ENCODE measurements around the gene UGT1A5. TPM values are rescaled to one million over a fixed set of nuclear protein-coding genes. Genes with fewer than 3 reads are reported as not detected.

UGT1A5 gene
- total RNA-seq, 1 donor from 2014 or later, result not detected

- DNase-seq, result no peak
Measured at GRCh38 chr2:233811087-233811486, 98.4 kb downstream of the UGT1A5 start.

- DNase-seq, result no peak
Measured at GRCh38 chr2:233811732-233812131, 99.0 kb downstream of the UGT1A5 start.

- DNase-seq, result no peak
Measured at GRCh38 chr2:233813236-233814055, 100.7 kb downstream of the UGT1A5 start.

GRCh38 chr2:233814056-233814835 lies 101.5 kb downstream of the UGT1A5 start:
- DNase-seq, result no peak

GRCh38 chr2:233815861-233816260 lies 103.2 kb downstream of the UGT1A5 start:
- no peak for DNase-seq

- DNase-seq, result no peak
Measured at GRCh38 chr2:233816334-233816733, 103.6 kb downstream of the UGT1A5 start.

- DNase-seq, result no peak
Measured at GRCh38 chr2:233816771-233817170, 104.1 kb downstream of the UGT1A5 start.

GRCh38 chr2:233817361-233817911 lies 104.7 kb downstream of the UGT1A5 start:
- DNase-seq, result no peak

GRCh38 chr2:233817995-233818638 lies 105.4 kb downstream of the UGT1A5 start:
- no peak for DNase-seq

- DNase-seq, result no peak
Measured at GRCh38 chr2:233818639-233819621, 106.2 kb downstream of the UGT1A5 start.

- DNase-seq, result no peak
Measured at GRCh38 chr2:233819884-233820773, 107.4 kb downstream of the UGT1A5 start.

- DNase-seq, result no peak
Measured at GRCh38 chr2:233820774-233821105, 108.0 kb downstream of the UGT1A5 start.

- no peak for DNase-seq
Measured at GRCh38 chr2:233821196-233821595, 108.5 kb downstream of the UGT1A5 start.

- no peak for DNase-seq
Measured at GRCh38 chr2:233821709-233822100, 109.0 kb downstream of the UGT1A5 start.

- no peak for DNase-seq
Measured at GRCh38 chr2:233822101-233822771, 109.5 kb downstream of the UGT1A5 start.

All from occipital lobe (tissue), 2 donors.